ENCODE data around the gene KCNH6. TPM values are rescaled to one million over a fixed set of nuclear protein-coding genes. Genes with fewer than 3 reads are reported as not detected.

Gene KCNH6
- polyA plus RNA-seq, 3 donors, result not detected

DNA sequence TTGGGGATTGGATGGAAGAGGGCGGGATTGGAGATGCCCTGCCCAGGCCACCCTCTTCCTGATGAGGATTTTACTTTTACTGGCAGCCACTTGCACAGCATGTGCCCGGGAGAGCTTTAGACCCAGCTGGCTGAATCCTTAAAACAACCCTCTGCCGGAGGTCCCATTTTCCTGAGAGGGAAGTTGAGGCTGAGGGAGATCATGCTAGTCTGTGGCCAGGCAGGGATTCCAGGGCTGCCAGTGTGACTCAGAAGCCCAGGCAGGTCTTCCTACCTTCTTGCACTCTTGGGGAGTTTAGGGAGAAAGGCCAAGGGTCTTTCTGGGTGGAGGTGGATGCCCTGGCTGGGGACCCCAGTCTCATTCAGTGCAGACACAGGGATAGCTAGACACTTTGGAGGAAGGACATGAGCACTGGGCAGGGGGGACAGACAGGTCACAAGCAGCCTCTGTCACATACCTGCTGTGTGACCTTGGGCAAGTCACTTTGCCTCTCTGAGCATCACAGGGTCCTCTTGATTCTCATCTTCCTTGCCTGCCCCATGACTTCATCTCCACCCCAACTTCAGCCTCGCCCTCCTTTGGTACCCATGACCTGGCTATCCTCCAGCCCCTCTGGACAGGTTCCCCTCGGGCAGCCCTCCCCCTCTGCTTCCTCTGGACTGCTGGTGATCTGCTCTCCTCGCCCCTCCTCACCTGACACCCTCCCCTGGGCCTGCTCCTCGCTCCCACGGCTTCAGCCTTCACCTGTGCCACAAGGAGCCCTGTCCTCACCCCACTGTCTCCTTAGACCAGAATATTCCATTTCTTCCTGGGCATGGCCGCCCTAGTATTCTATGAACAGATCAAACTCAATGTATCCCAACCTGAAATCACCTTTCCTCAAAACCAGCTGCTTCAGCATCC lies 15.8 kb downstream of the KCNH6 start:
- Histone ChIP-seq H3K4me3 (replicated peaks in 1 of 3; ENCODE audit: low read depth in 2 of 3, low read length in 3 of 3) (no peak overlapping the region), H3K4me1 (ENCODE audit: control insufficient read depth in 1 of 2, insufficient read depth in 2 of 2, low read length in 2 of 2) (no peaks in the 10 kb centered on the region), H3K4me2 (replicated peaks; ENCODE audit: extremely low read depth, low read length, poor library complexity, severe bottlenecking) (no peak overlapping the region), H3K79me2 (ENCODE audit: insufficient read depth, low read length) (no peaks in the 10 kb centered on the region), H4K20me1 (ENCODE audit: insufficient read depth, low read length) (no peaks in the 10 kb centered on the region), H3K27ac (ENCODE audit: low read depth in 1 of 2, low read length in 2 of 2) (no peak overlapping the region), H3K27me3 (ENCODE audit: control insufficient read depth in 2 of 2, insufficient read depth in 2 of 2, low read length in 2 of 2) (peaks cover 8 to 31% of the 10 kb centered on the region in 2 donors), H3K9ac (ENCODE audit: insufficient read depth, low read length, poor library complexity, severe bottlenecking) (no peak overlapping the region), H3K9me3 (replicated peaks in 1 of 2; ENCODE audit: control insufficient read depth in 1 of 2, insufficient read depth in 1 of 2, low read length in 2 of 2) (peaks cover 0 to 7% of the 10 kb centered on the region in 2 donors), H3K36me3 (replicated peaks in 1 of 2; ENCODE audit: control insufficient read depth in 1 of 2, insufficient read depth in 2 of 2, low read length in 2 of 2) (no peaks in the 10 kb centered on the region), H2AFZ (ENCODE audit: insufficient read depth, low read depth, low read length, poor library complexity, severe bottlenecking) (no peak overlapping the region)
- no peaks in the 10 kb centered on the region for H3K36me3 Mint-ChIP-seq
- peak overlapping the region in 1 of 2 donors; percentile 66 for H3K4me3 Mint-ChIP-seq
- peaks cover 0 to 6% (median 0%) of the 10 kb centered on the region in 7 donors for H3K9me3 Mint-ChIP-seq
- intact Hi-C loops (cut with micrococcal nuclease), result no loop called here
- H3K27ac Mint-ChIP-seq, result no peak overlapping the region
- no peak for DNase-seq
- 85% methylated on average over 8 of the region's 9 CpGs for WGBS (ENCODE audit: insufficient coverage)
- peaks cover 26 to 39% (median 32%) of the 10 kb centered on the region in 3 donors for H3K27me3 Mint-ChIP-seq (ENCODE audit: low read depth in 3 of 3)
- H3K4me1 Mint-ChIP-seq, result peaks cover 4% of the 10 kb centered on the region
- TF ChIP-seq, protein P1, sequence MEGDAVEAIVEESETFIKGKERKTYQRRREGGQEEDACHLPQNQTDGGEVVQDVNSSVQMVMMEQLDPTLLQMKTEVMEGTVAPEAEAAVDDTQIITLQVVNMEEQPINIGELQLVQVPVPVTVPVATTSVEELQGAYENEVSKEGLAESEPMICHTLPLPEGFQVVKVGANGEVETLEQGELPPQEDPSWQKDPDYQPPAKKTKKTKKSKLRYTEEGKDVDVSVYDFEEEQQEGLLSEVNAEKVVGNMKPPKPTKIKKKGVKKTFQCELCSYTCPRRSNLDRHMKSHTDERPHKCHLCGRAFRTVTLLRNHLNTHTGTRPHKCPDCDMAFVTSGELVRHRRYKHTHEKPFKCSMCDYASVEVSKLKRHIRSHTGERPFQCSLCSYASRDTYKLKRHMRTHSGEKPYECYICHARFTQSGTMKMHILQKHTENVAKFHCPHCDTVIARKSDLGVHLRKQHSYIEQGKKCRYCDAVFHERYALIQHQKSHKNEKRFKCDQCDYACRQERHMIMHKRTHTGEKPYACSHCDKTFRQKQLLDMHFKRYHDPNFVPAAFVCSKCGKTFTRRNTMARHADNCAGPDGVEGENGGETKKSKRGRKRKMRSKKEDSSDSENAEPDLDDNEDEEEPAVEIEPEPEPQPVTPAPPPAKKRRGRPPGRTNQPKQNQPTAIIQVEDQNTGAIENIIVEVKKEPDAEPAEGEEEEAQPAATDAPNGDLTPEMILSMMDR (IDR thresholded peaks at IDR 0.05), result no peak

DNA sequence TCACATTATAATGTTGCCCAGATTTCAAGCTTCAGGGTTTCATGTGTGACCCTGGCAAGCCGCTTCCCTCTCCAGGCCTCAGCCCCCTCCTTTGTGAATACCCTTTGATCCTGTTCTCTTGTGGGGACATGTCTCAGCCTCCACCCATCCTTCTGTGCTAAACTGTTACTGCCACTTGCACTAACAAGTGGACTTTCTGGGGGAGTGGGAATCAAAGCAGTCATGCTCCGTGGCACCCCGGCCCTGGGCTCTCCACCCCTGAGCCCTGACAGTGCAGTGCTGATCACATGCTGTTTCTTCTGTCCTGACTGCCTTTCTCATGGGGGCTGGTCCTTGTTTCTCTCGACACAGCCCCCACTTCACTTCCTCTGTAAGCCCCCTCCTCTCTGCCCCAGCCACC lies 17.4 kb downstream of the KCNH6 start:
- Histone ChIP-seq H3K9ac (ENCODE audit: insufficient read depth, low read length, poor library complexity, severe bottlenecking) (no peak overlapping the region), H3K79me2 (ENCODE audit: insufficient read depth, low read length) (no peaks in the 10 kb centered on the region), H3K4me1 (ENCODE audit: control insufficient read depth in 1 of 2, insufficient read depth in 2 of 2, low read length in 2 of 2) (no peaks in the 10 kb centered on the region), H3K27ac (ENCODE audit: low read depth in 1 of 2, low read length in 2 of 2) (no peak overlapping the region), H2AFZ (ENCODE audit: insufficient read depth, low read depth, low read length, poor library complexity, severe bottlenecking) (no peak overlapping the region), H4K20me1 (ENCODE audit: insufficient read depth, low read length) (no peaks in the 10 kb centered on the region), H3K27me3 (ENCODE audit: control insufficient read depth in 2 of 2, insufficient read depth in 2 of 2, low read length in 2 of 2) (peaks cover 8 to 31% of the 10 kb centered on the region in 2 donors), H3K4me3 (replicated peaks in 1 of 3; ENCODE audit: low read depth in 2 of 3, low read length in 3 of 3) (no peak overlapping the region), H3K36me3 (replicated peaks in 1 of 2; ENCODE audit: control insufficient read depth in 1 of 2, insufficient read depth in 2 of 2, low read length in 2 of 2) (no peaks in the 10 kb centered on the region), H3K4me2 (replicated peaks; ENCODE audit: extremely low read depth, low read length, poor library complexity, severe bottlenecking) (no peak overlapping the region), H3K9me3 (replicated peaks in 1 of 2; ENCODE audit: control insufficient read depth in 1 of 2, insufficient read depth in 1 of 2, low read length in 2 of 2) (peaks cover 0 to 7% of the 10 kb centered on the region in 2 donors)
- intact Hi-C loops (cut with micrococcal nuclease), result loop anchor here (10.0 kb wide), 2 partner anchors 86 to 96 kb away; partner anchors contain the start of gene CYB561 (in 1 of the 2)
- Mint-ChIP-seq H3K4me3 (no peak overlapping the region), H3K36me3 (no peaks in the 10 kb centered on the region), H3K27me3 (ENCODE audit: low read depth in 3 of 3) (peaks cover 25 to 35% (median 32%) of the 10 kb centered on the region in 3 donors), H3K9me3 (peaks cover 0 to 6% (median 0%) of the 10 kb centered on the region in 7 donors), H3K27ac (no peak overlapping the region), H3K4me1 (peaks cover 4% of the 10 kb centered on the region)
- 54% methylated on average over 3 of the region's 4 CpGs for WGBS (ENCODE audit: insufficient coverage)
- DNase-seq, result no peak
- TF ChIP-seq, protein P1 (IDR thresholded peaks at IDR 0.05), result no peak

Measured in CD14-positive monocyte (primary cell).